Left hindlimb (tissue), 1 donor: ENCODE data around the gene PRR18.

Experiments
- DNase-seq: peaks from one replicate; pipeline ENCODE4 v3.0.0-alpha.2; 2018

The PRR18 gene

GRCh38 chr6:166305562-166306117, 2.6 kb downstream of the PRR18 start:
- no peak for DNase-seq

DNA sequence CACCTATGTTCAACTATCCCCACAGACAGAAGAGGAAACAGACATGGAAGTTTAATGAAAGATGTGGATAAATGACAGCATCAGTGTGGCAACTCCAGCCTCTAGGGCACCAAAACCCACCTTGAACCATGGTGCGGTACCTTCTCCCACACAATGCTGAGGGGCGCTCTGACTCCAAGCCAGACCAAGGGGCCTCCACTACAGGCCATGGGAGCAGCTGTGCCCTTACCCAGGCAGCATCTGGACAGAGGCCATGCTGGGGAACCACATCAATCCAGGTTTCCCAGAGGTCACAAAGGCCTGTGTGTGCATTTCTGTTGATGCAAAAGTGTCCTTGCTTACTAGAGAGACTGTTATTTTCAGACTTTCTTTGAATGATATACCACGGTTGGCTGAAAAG, 4.1 kb downstream of the PRR18 start:
- no peak for DNase-seq

DNA sequence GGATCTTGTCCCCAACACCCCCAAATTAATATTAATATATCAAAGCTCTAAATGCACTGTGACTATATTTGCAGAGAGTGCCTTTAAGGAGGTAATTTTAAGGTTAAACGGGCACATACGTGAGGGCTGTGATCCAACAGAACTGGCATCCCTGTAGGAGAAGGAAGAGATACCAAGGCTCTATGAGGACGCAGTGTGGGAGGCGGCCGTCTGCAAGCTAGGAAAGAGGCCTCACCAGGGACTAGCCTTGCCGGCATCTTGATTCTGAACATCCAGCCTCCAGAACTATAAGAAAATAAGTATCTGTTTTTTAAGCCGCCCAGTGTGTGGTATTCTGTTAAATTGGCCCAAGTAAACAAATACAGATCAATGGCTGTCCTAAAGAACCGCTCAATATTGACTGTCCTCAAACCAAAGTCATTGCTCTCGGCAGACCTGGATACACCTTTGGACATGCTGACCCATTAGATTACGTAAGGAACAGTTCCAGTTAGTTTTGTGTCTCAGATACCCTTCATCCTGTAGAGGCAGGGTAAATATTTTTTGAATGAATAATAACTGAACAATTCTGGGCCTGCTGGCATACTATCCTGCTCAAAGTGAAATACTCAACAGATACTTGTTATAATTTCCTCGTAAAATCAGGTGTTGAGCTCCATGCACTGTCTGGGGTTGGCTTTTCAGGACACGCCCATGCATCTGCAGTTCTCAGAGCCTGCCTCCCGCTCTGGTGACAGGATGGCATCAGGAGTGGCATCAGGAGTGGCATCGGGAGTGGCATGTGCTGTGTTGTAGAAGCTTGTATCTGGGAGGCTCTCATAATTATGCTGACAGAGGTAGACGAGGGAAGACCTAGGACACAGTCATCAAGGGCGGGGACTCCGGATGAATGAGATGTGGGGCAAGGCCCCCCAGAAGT, 6.3 kb downstream of the PRR18 start:
- DNase-seq = no peak

DNA sequence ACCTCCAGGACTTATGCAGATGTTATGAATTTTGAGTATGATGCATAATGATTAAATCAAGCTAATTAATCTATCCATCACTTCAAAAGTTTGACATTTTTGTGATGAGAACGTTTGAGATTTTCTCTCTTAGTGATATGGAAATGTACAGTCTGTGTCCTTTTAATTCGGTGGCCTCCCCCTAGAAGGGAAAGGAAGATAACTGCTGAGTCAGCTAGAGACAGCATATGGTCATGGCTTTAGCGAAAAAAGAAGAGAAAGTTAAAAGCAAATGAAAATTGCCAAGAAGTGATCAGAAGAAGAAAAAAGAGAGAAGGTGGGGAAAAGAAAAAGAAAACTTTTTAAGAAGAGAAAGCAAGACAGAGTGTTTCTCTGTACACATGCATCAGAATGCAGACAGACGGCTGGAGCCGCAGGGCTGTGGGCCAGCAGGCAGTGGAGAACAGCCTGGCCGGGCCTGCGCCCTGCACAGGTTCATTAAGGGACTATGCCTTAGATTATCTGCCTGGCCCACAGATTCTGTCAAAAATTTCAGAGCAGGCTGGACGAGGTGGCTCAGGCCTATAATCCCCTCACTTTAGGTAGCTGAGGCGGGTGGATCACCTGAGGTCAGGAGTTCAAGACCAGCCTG, 7.7 kb downstream of the PRR18 start:
- DNase-seq = no peak

- no peak for DNase-seq
Observed at GRCh38 chr6:166297606-166298005, 10.6 kb downstream of the PRR18 start.

- DNase-seq = no peak
Observed at GRCh38 chr6:166296035-166296883, 11.9 kb downstream of the PRR18 start.

- no peak for DNase-seq
Observed at GRCh38 chr6:166293731-166294584, 14.2 kb downstream of the PRR18 start.

DNA sequence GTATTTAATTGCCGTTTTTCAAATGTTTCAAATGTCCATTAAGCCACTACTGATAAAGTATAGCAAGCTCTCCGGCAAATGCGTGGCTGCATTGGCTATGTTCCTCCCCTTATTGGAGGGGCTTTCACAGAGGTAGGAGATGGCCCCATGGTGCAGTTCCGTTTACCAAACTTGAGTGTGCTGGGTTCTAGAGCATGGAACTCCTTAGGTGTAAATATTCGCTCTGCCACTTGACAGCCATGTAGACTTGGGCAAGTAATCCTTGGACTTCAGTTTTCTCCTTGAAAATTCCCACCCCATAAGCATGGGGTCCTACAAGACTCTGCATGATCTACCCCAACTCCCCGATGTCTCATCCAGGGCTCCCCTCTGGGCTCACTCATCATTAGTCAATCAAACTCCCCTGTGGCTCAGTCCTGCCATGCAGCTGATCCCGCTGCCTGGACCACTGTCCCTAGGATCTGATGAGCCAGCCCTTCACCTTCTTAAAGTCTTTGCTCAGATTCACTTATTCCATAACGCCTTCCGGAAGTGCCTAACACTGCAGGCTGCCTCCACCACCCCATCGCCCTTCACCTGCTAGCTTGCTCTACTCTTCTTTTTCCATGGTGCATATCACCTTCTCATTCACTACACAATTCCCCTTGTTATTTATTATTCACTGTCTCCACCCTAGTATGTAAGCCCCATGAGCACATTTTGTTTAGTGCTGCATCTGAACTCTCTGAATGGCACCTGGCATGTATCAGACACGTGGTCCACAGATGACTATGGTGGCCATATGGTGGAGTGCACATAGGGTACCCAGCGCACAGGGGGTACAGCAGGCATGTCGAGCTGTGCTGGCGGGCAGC, 18.8 kb downstream of the PRR18 start:
- DNase-seq = no peak

- DNase-seq = no peak
Observed at GRCh38 chr6:166286839-166287271, 21.3 kb downstream of the PRR18 start.

DNA sequence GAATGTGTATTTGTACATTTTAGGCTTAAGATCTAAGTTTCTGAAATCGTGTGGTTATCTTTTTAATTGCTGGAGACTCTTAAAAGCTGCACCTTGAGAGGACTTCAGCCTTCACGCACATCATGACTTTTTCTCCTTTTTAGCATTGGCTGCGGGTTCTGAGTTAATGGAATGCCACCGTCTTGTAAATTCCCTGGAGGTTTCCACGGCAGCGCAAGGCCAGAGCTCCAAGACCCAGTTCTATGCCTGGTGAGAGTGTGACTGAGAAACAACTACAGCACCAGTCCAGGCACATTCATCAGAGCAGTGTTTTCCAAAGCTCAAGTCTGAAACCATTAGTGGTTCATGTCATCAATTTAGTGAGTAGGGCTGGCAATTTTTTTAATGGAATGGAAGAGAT, 23.0 kb downstream of the PRR18 start:
- no peak for DNase-seq

- no peak for DNase-seq
Observed at GRCh38 chr6:166284640-166285039, 23.6 kb downstream of the PRR18 start.

DNA sequence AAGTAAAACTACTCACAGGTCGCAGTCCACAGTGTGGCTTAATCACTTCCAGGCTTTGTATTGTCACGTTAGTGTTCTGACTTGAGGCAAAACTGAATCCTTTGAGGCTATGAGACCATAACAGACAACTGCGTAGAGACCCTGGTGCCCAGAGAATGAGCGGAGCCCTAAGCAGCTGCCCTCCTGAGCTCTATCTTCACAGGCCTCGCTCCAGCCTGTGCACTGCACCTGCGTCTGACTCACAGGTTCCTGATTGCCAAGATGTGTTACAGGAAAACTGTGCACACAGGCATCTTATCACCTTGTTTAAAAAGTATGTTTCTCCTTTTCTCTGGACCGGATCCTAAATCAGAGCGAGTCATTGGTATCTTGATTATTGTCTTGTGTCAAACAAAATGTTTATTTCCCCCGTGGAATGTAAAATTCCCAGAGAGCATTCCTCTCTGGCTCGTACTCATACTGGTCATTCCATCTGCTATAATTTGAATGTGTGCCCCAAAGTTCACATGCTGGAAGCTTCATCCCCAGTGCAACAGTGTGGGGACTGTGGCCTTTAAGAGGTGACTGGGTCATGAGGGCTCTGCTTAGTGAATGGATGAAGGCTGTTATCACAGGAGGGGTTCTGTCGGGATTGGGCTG, 25.7 kb downstream of the PRR18 start:
- no peak for DNase-seq

DNA sequence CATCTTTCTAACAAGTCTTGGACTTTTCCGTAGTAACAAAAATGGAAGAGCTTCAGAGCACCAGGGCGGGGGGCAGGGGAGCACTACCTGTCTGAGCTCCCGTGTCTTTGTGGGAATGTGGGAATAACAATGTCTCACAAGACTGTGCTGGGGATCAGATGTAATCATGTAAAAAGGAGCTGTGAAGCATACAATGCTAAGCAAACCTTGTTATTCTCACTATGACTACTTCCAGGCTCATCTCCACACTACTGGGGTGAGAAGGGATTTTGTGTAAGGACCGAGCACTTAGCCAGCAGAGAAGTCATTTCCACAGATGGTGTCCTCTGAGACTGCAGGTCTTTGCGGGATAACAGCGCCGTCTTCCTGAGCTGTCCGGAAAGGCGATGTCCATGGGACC, 27.1 kb downstream of the PRR18 start:
- DNase-seq = no peak

DNA sequence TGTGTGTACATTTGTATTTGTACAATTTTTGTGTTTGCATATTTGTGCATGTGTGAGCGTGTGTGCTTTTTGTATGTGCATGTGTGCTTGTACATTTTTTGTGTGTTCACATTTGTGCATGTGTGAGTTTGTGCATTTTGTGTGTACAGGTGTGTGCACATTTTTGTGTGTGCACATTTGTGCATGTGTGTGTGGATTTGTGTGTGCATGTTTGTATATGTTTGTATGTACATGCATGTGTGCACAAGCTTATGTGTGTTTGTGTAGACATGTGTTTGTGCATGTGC, 28.9 kb downstream of the PRR18 start:
- DNase-seq = no peak

- no peak for DNase-seq
Observed at GRCh38 chr6:166278579-166279392, 29.4 kb downstream of the PRR18 start.

GRCh38 chr6:166277892-166278578, 30.2 kb downstream of the PRR18 start:
- no peak for DNase-seq

GRCh38 chr6:166277018-166277417, 31.2 kb downstream of the PRR18 start:
- peak; percentile 79 for DNase-seq

DNA sequence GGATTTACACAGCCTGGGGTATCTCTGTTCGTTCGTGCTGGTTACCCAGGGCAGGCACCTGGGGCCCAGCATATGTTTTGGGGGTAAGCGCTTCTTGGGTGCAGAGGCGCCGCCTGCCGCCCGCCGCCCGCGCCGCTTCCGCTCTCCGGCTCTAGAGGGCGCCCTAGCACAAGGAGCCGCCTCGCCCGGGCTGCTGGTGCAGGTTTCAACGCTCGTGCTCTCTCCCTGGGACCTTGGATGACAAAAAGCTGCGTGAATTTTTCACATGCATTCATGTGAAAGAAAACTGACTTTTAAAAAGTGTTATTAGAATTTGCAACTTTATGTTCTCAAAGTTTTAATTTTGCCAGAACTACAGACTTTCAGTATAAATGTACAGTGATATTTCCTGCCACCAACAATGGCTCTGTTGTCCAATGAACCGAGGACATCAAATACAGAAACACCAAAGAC, 32.5 kb downstream of the PRR18 start:
- peak; percentile 74 for DNase-seq

- no peak for DNase-seq
Observed at GRCh38 chr6:166274739-166275370, 33.3 kb downstream of the PRR18 start.
